Loucy (cell line): ENCODE data around the gene COL23A1.

Experiments used
- H2AFZ ChIP-seq: fragments of 200-600 bp; sonication (generic); 2 replicates; pipeline ENCODE4 v1.6.0; 2016; ENCODE audit warnings: antibody characterized with exemption, mild to moderate bottlenecking, low read length, moderate library complexity
- H3F3A ChIP-seq: fragments of 200-600 bp; 2 replicates; pipeline ENCODE4 v1.6.0; 2016; ENCODE audit warnings: antibody characterized with exemption, low read depth, mild to moderate bottlenecking
- H3K27me3 ChIP-seq: fragments of 200-600 bp; sonication (generic); 2 replicates; pipeline ENCODE4 v1.6.1; 2014; ENCODE audit warnings: low read length, mild to moderate bottlenecking; ENCODE audit not compliant: insufficient read depth, poor library complexity, severe bottlenecking
- H3K36me3 ChIP-seq: fragments of 200-600 bp; sonication (generic); 2 replicates; pipeline ENCODE4 v1.6.1; 2016; ENCODE audit warnings: low read length; ENCODE audit not compliant: insufficient read depth
- H3K4me1 ChIP-seq: fragments of 200-600 bp; sonication (generic); 2 replicates; pipeline ENCODE4 v1.5.1; 2014; ENCODE audit warnings: low read length, mild to moderate bottlenecking; ENCODE audit not compliant: insufficient read depth, poor library complexity, severe bottlenecking
- H3K4me2 ChIP-seq: fragments of 200-600 bp; sonication (generic); 2 replicates; pipeline ENCODE4 v1.6.0; 2014; ENCODE audit warnings: antibody characterized with exemption, low read length, low read depth, mild to moderate bottlenecking; ENCODE audit not compliant: poor library complexity, severe bottlenecking
- H3K4me3 ChIP-seq: fragments of 200-600 bp; sonication (generic); 2 replicates; pipeline ENCODE4 v1.5.1; 2014; ENCODE audit warnings: low read length, mild to moderate bottlenecking, mixed read lengths; ENCODE audit not compliant: poor library complexity, severe bottlenecking
- H3K79me2 ChIP-seq: fragments of 200-600 bp; sonication (generic); 2 replicates; pipeline ENCODE4 v1.6.1; 2014; ENCODE audit warnings: low read length; ENCODE audit not compliant: insufficient read depth
- H3K9ac ChIP-seq: fragments of 200-600 bp; sonication (generic); 2 replicates; pipeline ENCODE4 v1.6.0; 2014; ENCODE audit warnings: mild to moderate bottlenecking, low read depth, low read length, moderate library complexity; ENCODE audit not compliant: poor library complexity, severe bottlenecking
- H3K9me2 ChIP-seq: fragments of 200-600 bp; sonication (generic); replicated peaks from 2 replicates; pipeline ENCODE4 v1.6.1; 2016; ENCODE audit warnings: low read depth, low read length, mixed read lengths
- H3K9me3 ChIP-seq: fragments of 200-600 bp; sonication (generic); 2 replicates; pipeline ENCODE4 v1.6.1; 2014; ENCODE audit warnings: mild to moderate bottlenecking, antibody characterized with exemption, low read length, low read depth; ENCODE audit not compliant: insufficient read depth
- H4K20me1 ChIP-seq: fragments of 200-600 bp; sonication (generic); 2 replicates; pipeline ENCODE4 v1.6.0; 2014; ENCODE audit warnings: antibody characterized with exemption, low read length, mild to moderate bottlenecking; ENCODE audit not compliant: insufficient read depth, poor library complexity, severe bottlenecking
- CTCF ChIP-seq: fragments of 200-600 bp; sonication (generic); conservative IDR thresholded peaks from 2 replicates; pipeline ENCODE4 v1.5.1; 2014; ENCODE audit warnings: mild to moderate bottlenecking, antibody characterized with exemption, low read length
- EZH2phosphoT487 ChIP-seq: fragments of 200-600 bp; IDR thresholded peaks from 2 replicates; pipeline ENCODE4 v1.6.1; 2018; ENCODE audit warnings: antibody characterized with exemption, mild to moderate bottlenecking, moderate library complexity, borderline replicate concordance

COL23A1 gene

GRCh38 chr5:178227138-178227659 is 363.0 kb downstream of the COL23A1 start:
- H3K4me3 ChIP-seq: no peak overlapping the region
- no peaks in the 10 kb centered on the region; the same call in 1 of the 2 replicates for H3K36me3 ChIP-seq
- no peaks in the 10 kb centered on the region for H3K27me3 ChIP-seq
- no peaks in the 10 kb centered on the region for H3K9me3 ChIP-seq
- H2AFZ ChIP-seq: no peak overlapping the region
- H3K4me1 ChIP-seq: peaks cover 8% of the 10 kb centered on the region
- H4K20me1 ChIP-seq: peaks cover 17% of the 10 kb centered on the region
- H3K79me2 ChIP-seq: peaks cover 26% of the 10 kb centered on the region
- H3K9ac ChIP-seq: no peak overlapping the region
- no peaks in the 10 kb centered on the region for H3F3A ChIP-seq
- H3K9me2 ChIP-seq: no peaks in the 10 kb centered on the region
- H3K4me2 ChIP-seq: no peak overlapping the region
- TF ChIP-seq EZH2phosphoT487: no peak
- no peak for TF ChIP-seq CTCF

- Histone ChIP-seq H3K9ac (no peak overlapping the region), H3K9me3 (no peaks in the 10 kb centered on the region), H3K4me2 (no peak overlapping the region), H3K4me1 (no peaks in the 10 kb centered on the region), H3K9me2 (no peaks in the 10 kb centered on the region), H3K27me3 (no peaks in the 10 kb centered on the region), H3F3A (no peaks in the 10 kb centered on the region), H3K36me3 (no peaks in the 10 kb centered on the region; the same call in 1 of the 2 replicates), H3K79me2 (peaks cover 7% of the 10 kb centered on the region; the same call in 1 of the 2 replicates), H4K20me1 (no peaks in the 10 kb centered on the region), H3K4me3 (no peak overlapping the region), H2AFZ (no peak overlapping the region)
- TF ChIP-seq EZH2phosphoT487: no peak
- TF ChIP-seq CTCF: no peak
Observed at GRCh38 chr5:178225174-178225573, 365.0 kb downstream of the COL23A1 start.

- H3K4me1 ChIP-seq: no peaks in the 10 kb centered on the region
- no peak overlapping the region for H3K4me2 ChIP-seq
- no peaks in the 10 kb centered on the region for H3K36me3 ChIP-seq
- H3K9me2 ChIP-seq: no peaks in the 10 kb centered on the region
- H2AFZ ChIP-seq: no peak overlapping the region
- H4K20me1 ChIP-seq: no peaks in the 10 kb centered on the region
- no peaks in the 10 kb centered on the region for H3K9me3 ChIP-seq
- no peaks in the 10 kb centered on the region for H3F3A ChIP-seq
- H3K27me3 ChIP-seq: no peaks in the 10 kb centered on the region
- no peak overlapping the region for H3K4me3 ChIP-seq
- TF ChIP-seq EZH2phosphoT487 (no peak), CTCF (no peak)
- H3K79me2 ChIP-seq: no peaks in the 10 kb centered on the region
- no peak overlapping the region for H3K9ac ChIP-seq
Observed at GRCh38 chr5:178224403-178224802, 365.8 kb downstream of the COL23A1 start.
